Mesendoderm (in vitro differentiated cells): ENCODE results near the gene ADPRH.

Experiments used
- DNase-seq: peaks from one replicate; pipeline ENCODE4 v3.0.0; 2013
- H2AK5ac ChIP-seq: 2 replicates; pipeline ENCODE4 v1.6.1; 2013; ENCODE audit warnings: low read length, inconsistent platforms
- H2BK120ac ChIP-seq: 2 replicates; pipeline ENCODE4 v1.6.1; 2013; ENCODE audit warnings: low read depth, mild to moderate bottlenecking, low read length, moderate library complexity, mixed read lengths
- H2BK15ac ChIP-seq: replicated peaks from 2 replicates; pipeline ENCODE4 v1.6.1; 2013; ENCODE audit warnings: low read depth, mild to moderate bottlenecking, moderate library complexity
- H2BK5ac ChIP-seq: 2 replicates; pipeline ENCODE4 v1.6.1; 2013; ENCODE audit warnings: low read length, inconsistent platforms
- H3K18ac ChIP-seq: 2 replicates; pipeline ENCODE4 v1.6.1; 2013; ENCODE audit warnings: mild to moderate bottlenecking, low read length, mixed read lengths
- H3K23ac ChIP-seq: one replicate; pipeline ENCODE4 v1.6.1; 2013; ENCODE audit warnings: low read length
- H3K27ac ChIP-seq: 2 replicates; pipeline ENCODE4 v1.5.1; 2013; ENCODE audit warnings: low read depth, mild to moderate bottlenecking, inconsistent platforms, low read length, moderate library complexity
- H3K27me3 ChIP-seq: 2 replicates; pipeline ENCODE4 v1.6.1; 2013; ENCODE audit warnings: low read length, control low read depth, mild to moderate bottlenecking, inconsistent platforms; ENCODE audit not compliant: insufficient read depth, poor library complexity
- H3K36me3 ChIP-seq: 2 replicates; pipeline ENCODE4 v1.6.1; 2013; ENCODE audit warnings: low read length, inconsistent platforms; ENCODE audit not compliant: control insufficient read depth, insufficient read depth
- H3K4ac ChIP-seq: one replicate; pipeline ENCODE4 v1.6.1; 2013; ENCODE audit warnings: low read depth, mild to moderate bottlenecking, low read length, moderate library complexity
- H3K4me1 ChIP-seq: 2 replicates; pipeline ENCODE4 v1.6.1; 2013; ENCODE audit warnings: low read depth, low read length, inconsistent platforms; ENCODE audit not compliant: control insufficient read depth
- H3K4me2 ChIP-seq: 2 replicates; pipeline ENCODE4 v1.6.1; 2013; ENCODE audit warnings: low read length
- H3K4me3 ChIP-seq: 2 replicates; pipeline ENCODE4 v1.5.1; 2013; ENCODE audit warnings: mild to moderate bottlenecking, low read length
- H3K56ac ChIP-seq: one replicate; pipeline ENCODE4 v1.6.1; 2013; ENCODE audit warnings: low read length
- H3K79me1 ChIP-seq: 2 replicates; pipeline ENCODE4 v1.6.1; 2013; ENCODE audit warnings: low read length, inconsistent platforms
- H3K79me2 ChIP-seq: 2 replicates; pipeline ENCODE4 v1.6.1; 2013; ENCODE audit warnings: mild to moderate bottlenecking, low read length; ENCODE audit not compliant: control insufficient read depth, insufficient read depth
- H3K9ac ChIP-seq: 2 replicates; pipeline ENCODE4 v1.6.1; 2013; ENCODE audit warnings: low read length, inconsistent platforms
- H4K5ac ChIP-seq: one replicate; pipeline ENCODE4 v1.6.1; 2013; ENCODE audit warnings: low read length
- H4K8ac ChIP-seq: one replicate; pipeline ENCODE4 v1.6.1; 2013; ENCODE audit warnings: low read depth, mild to moderate bottlenecking, control low read depth, low read length, moderate library complexity
- WGBS: extraction: QIAGEN DNeasy Blood & Tissue Kit; methylation state at CpG from one replicate; pipeline ENCODE4 v1.1.7; 2013; ENCODE audit warnings: low lambda C conversion rate, missing lambda C conversion rate; ENCODE audit not compliant: insufficient coverage; ENCODE audit errors: extremely low coverage; 5-methylcytosine and 5-hydroxymethylcytosine counted together

ADPRH gene

DNA sequence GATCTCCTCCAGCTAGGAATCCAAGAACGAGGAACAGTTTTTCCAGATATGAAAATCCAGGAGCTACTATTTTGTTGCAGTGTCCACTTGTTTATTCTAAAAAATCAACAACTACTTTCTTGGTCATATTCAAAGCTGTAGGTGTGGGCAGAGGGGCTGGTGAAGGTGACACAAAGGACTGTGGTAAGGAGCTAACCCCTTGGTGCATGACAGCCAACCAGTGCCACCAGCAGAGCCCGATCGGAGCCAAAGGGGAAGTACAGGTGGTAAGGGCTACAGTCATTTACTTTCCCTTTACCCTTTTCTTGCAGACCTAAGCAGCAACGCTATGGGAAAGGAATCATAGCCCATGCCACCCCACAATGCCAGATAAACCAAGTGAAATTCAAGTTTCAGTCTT is 49.1 kb downstream of the ADPRH start:
- no peak overlapping the region for H3K27ac ChIP-seq
- H3K56ac ChIP-seq, result no peak overlapping the region
- H3K9ac ChIP-seq, result no peak overlapping the region
- no peaks in the 10 kb centered on the region for H3K27me3 ChIP-seq
- no peaks in the 10 kb centered on the region for H3K36me3 ChIP-seq
- H3K4ac ChIP-seq, result no peak overlapping the region
- H3K23ac ChIP-seq, result no peak overlapping the region
- no peak overlapping the region for H2BK5ac ChIP-seq
- WGBS, result no CpG with 5 or more reads among the region's 4 CpGs
- H3K4me1 ChIP-seq, result peaks cover 11% of the 10 kb centered on the region
- no peak overlapping the region for H3K4me2 ChIP-seq
- H3K79me1 ChIP-seq, result no peaks in the 10 kb centered on the region
- H2BK15ac ChIP-seq, result no peak overlapping the region
- H4K5ac ChIP-seq, result no peak overlapping the region
- H4K8ac ChIP-seq, result no peak overlapping the region
- no peak overlapping the region for H2AK5ac ChIP-seq
- no peak overlapping the region for H2BK120ac ChIP-seq
- DNase-seq, result no peak
- no peaks in the 10 kb centered on the region for H3K79me2 ChIP-seq
- no peak overlapping the region for H3K4me3 ChIP-seq
- no peak overlapping the region for H3K18ac ChIP-seq

DNA sequence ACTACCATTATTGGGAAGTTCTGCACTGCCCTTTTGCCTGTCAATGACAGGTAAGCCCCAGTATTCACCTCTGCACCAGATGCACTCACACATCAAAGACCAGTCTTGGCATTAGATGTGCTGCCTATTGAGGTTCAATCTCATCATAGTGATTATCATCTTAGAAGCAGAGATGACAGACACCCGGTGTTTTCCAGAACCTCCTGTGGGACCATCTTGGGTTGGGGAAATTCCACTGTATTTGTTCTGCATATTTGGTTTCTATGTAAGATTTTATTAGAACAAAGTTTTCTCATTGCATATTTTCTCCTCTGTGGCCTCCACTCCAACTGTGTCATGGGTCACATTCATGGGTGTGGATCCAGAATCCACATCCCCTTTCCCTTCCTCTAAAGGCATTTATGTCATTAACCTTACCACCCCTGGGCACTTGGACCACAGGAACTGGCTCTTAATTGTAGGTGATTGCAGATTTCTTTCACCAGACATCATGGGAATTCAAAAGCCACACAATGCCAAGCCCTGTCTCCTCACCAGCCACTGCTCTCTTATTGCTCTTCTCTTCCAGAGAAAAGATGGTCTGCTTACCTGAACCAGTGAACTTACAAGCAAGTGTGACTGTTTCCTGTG is 49.6 kb downstream of the ADPRH start:
- no CpG with 5 or more reads among the region's 1 CpG for WGBS
- Histone ChIP-seq H3K23ac (no peak overlapping the region), H3K4me1 (peaks cover 11% of the 10 kb centered on the region)

DNA sequence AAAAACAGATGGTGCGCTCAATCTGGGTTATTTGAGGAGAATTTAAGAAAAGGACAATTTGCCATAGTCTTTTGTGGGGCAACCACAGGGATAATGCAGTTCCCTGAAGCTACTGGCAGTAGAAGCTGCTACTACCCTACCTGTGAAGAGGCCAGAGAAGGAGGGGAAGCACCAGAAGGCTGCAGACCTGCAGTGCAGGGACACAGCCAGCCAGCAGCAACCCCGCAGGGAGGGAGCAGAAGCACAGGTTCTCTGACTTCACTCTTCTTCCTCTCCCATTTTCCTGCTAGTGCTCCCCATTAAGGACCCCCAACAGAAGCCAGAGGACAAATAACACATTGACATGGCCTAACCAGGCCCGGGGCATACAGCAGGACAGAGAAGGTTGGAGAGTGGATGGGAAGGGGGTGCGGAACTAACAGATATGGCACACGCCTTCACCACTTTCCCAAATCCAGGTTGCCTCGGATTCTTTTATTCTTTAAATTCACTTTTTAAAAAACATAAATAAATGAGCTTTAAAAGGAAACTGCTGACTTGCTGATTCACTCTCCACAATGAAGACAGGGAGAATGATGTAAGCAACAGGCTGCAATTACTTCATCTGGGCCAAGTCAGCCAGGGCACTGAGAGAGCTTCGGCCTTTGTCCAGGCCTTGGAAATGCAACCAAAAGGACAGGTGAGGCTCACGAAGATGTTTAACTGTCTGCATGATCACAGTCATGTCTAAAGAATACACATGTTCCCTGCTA is 51.0 kb downstream of the ADPRH start:
- Histone ChIP-seq H3K56ac (no peak overlapping the region), H3K23ac (no peak overlapping the region), H3K4me3 (no peak overlapping the region), H2AK5ac (no peak overlapping the region), H3K79me1 (no peaks in the 10 kb centered on the region), H2BK120ac (no peak overlapping the region), H2BK5ac (no peak overlapping the region), H3K4ac (no peak overlapping the region), H4K5ac (no peak overlapping the region), H3K18ac (no peak overlapping the region), H3K36me3 (no peaks in the 10 kb centered on the region), H3K79me2 (no peaks in the 10 kb centered on the region), H3K4me1 (peaks cover 9% of the 10 kb centered on the region), H3K9ac (no peak overlapping the region), H3K27me3 (no peaks in the 10 kb centered on the region), H3K27ac (no peak overlapping the region), H3K4me2 (no peak overlapping the region), H2BK15ac (no peak overlapping the region), H4K8ac (no peak overlapping the region)
- peak; percentile 38 for DNase-seq
- WGBS, result no CpG with 5 or more reads among the region's 8 CpGs

More for the DNA sequence above, 49.6 kb downstream of the ADPRH start:
- H2AK5ac ChIP-seq, result no peak overlapping the region
- H4K8ac ChIP-seq, result no peak overlapping the region
- DNase-seq, result no peak
- H3K4me2 ChIP-seq, result no peak overlapping the region
- no peak overlapping the region for H2BK120ac ChIP-seq
- H2BK15ac ChIP-seq, result no peak overlapping the region
- no peak overlapping the region for H3K18ac ChIP-seq
- no peaks in the 10 kb centered on the region for H3K36me3 ChIP-seq
- no peak overlapping the region for H3K4me3 ChIP-seq
- H2BK5ac ChIP-seq, result no peak overlapping the region
- H3K56ac ChIP-seq, result no peak overlapping the region
- no peak overlapping the region for H3K4ac ChIP-seq
- no peak overlapping the region for H4K5ac ChIP-seq
- no peaks in the 10 kb centered on the region for H3K79me1 ChIP-seq
- no peaks in the 10 kb centered on the region for H3K27me3 ChIP-seq
- H3K9ac ChIP-seq, result no peak overlapping the region
- no peak overlapping the region for H3K27ac ChIP-seq
- H3K79me2 ChIP-seq, result no peaks in the 10 kb centered on the region

DNA sequence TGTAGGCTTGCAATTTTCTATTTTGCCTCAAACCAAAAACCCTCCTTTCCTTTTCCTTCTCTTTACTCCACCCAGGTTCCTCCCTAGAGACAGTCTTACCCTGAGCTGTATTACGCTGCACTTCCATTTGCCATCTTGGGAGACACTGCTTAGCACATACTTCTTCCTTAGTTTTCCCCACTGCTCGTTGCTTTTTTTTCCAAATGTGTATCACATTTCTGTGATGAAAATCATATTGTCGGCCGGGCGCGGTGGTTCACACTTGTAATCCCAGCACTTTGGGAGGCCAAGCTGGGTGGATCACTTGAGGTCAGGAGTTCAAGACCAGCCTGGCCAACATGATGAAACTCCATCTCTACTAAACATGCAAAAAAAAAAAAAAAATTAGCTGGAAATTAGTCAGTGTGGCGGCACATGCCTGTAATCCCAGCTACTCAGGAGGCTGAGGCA is 51.6 kb downstream of the ADPRH start:
- Histone ChIP-seq H3K56ac (no peak overlapping the region), H3K4me1 (peaks cover 3% of the 10 kb centered on the region), H3K79me1 (no peaks in the 10 kb centered on the region), H2AK5ac (no peak overlapping the region), H3K79me2 (no peaks in the 10 kb centered on the region), H3K4ac (no peak overlapping the region), H2BK5ac (no peak overlapping the region), H3K9ac (no peak overlapping the region), H3K36me3 (no peaks in the 10 kb centered on the region), H3K4me3 (no peak overlapping the region), H3K23ac (no peak overlapping the region), H2BK15ac (no peak overlapping the region), H4K5ac (no peak overlapping the region), H4K8ac (no peak overlapping the region), H3K27ac (no peak overlapping the region), H3K18ac (no peak overlapping the region), H2BK120ac (no peak overlapping the region), H3K4me2 (no peak overlapping the region), H3K27me3 (no peaks in the 10 kb centered on the region)
- no peak for DNase-seq
- no CpG with 5 or more reads among the region's 7 CpGs for WGBS

DNA sequence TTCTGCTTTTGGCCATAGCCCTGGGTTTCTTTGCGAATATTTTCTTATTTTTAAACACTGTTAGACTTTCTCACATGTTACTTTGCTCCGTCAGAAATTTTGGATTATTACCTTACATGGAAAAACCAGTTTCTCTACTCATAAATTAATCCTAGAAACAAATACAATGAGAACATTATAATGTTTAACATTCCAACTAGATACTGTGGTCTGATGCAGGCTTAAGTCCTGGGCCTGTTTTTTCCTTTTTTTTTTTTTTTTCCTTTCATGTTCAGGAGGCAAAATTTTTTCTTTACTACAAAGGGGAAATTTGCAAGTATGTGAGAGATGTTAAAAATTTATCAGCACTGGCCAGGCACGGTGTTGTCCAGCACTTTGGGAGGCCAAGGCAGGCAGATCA is 52.2 kb downstream of the ADPRH start:
- H3K27ac ChIP-seq, result no peak overlapping the region
- no peak for DNase-seq

More for the DNA sequence above, 52.2 kb downstream of the ADPRH start:
- no peak overlapping the region for H2BK15ac ChIP-seq
- no peak overlapping the region for H3K9ac ChIP-seq
- H3K23ac ChIP-seq, result no peak overlapping the region
- H4K8ac ChIP-seq, result no peak overlapping the region
- no peak overlapping the region for H3K4ac ChIP-seq
- no peaks in the 10 kb centered on the region for H3K79me2 ChIP-seq
- no peak overlapping the region for H3K4me3 ChIP-seq
- H3K4me1 ChIP-seq, result no peaks in the 10 kb centered on the region
- H2BK120ac ChIP-seq, result no peak overlapping the region
- H3K27me3 ChIP-seq, result no peaks in the 10 kb centered on the region
- H2BK5ac ChIP-seq, result no peak overlapping the region
- no peak overlapping the region for H3K4me2 ChIP-seq
- no CpG with 5 or more reads among the region's 3 CpGs for WGBS
- no peaks in the 10 kb centered on the region for H3K36me3 ChIP-seq
- H3K79me1 ChIP-seq, result no peaks in the 10 kb centered on the region
- no peak overlapping the region for H4K5ac ChIP-seq
- no peak overlapping the region for H3K56ac ChIP-seq
- no peak overlapping the region for H3K18ac ChIP-seq
- no peak overlapping the region for H2AK5ac ChIP-seq
